Stimulated activated CD8-positive, alpha-beta memory T cell treated with anti-CD3 and anti-CD28 coated beads, Interleukin-4, amount 100 ng/mL, for 4 hours (primary cell): ENCODE data around the gene DDN.

Experiments
- DNase-seq, 2 donors: peaks; one replicate each; pipeline ENCODE4 v3.0.0-alpha.2; 2020; ENCODE audit warnings: low read depth in 2 of 2, low spot score in 1 of 2

DDN gene

GRCh38 chr12:49032276-49032675 lies 33.1 kb upstream of the DDN start:
- DNase-seq = no peak

- DNase-seq = no peak
These were observed 32.5 kb upstream of the DDN start for GRCh38 chr12:49031573-49032161.

GRCh38 chr12:49030714-49031572 lies 31.8 kb upstream of the DDN start:
- no peak for DNase-seq

- DNase-seq = no peak
These were observed 30.9 kb upstream of the DDN start for GRCh38 chr12:49030119-49030518.

- no peak for DNase-seq
These were observed 29.6 kb upstream of the DDN start for GRCh38 chr12:49028666-49029275.

- DNase-seq = no peak
These were observed 28.8 kb upstream of the DDN start for GRCh38 chr12:49027846-49028555.

GRCh38 chr12:49026678-49027480 lies 27.7 kb upstream of the DDN start:
- no peak for DNase-seq

GRCh38 chr12:49026101-49026500 lies 26.9 kb upstream of the DDN start:
- DNase-seq = no peak

GRCh38 chr12:49025463-49025862 lies 26.3 kb upstream of the DDN start:
- no peak for DNase-seq

- no peak for DNase-seq
These were observed 25.4 kb upstream of the DDN start for GRCh38 chr12:49024543-49024942.

GRCh38 chr12:49023812-49024211 lies 24.6 kb upstream of the DDN start:
- DNase-seq = no peak

- no peak for DNase-seq
These were observed 23.5 kb upstream of the DDN start for GRCh38 chr12:49022558-49023178.

GRCh38 chr12:49021292-49021915 lies 22.2 kb upstream of the DDN start:
- DNase-seq = no peak

GRCh38 chr12:49020441-49020840 lies 21.3 kb upstream of the DDN start:
- no peak for DNase-seq

GRCh38 chr12:49019443-49020324 lies 20.5 kb upstream of the DDN start:
- no peak for DNase-seq

GRCh38 chr12:49019120-49019430 lies 19.9 kb upstream of the DDN start:
- no peak for DNase-seq

- peak; percentile 87 to 92 for DNase-seq
These were observed 19.3 kb upstream of the DDN start, which contains the start of gene PRKAG1 for GRCh38 chr12:49018261-49019119. Gene PRKAG1, minus strand, starts transcription at chr12:49018776. Its CDS starts 36 bp downstream, at chr12:49018740.

- no peak for DNase-seq
These were observed 18.7 kb upstream of the DDN start for GRCh38 chr12:49017891-49018260.
